ENCODE results near the gene CKS1B.

Gene CKS1B

DNA sequence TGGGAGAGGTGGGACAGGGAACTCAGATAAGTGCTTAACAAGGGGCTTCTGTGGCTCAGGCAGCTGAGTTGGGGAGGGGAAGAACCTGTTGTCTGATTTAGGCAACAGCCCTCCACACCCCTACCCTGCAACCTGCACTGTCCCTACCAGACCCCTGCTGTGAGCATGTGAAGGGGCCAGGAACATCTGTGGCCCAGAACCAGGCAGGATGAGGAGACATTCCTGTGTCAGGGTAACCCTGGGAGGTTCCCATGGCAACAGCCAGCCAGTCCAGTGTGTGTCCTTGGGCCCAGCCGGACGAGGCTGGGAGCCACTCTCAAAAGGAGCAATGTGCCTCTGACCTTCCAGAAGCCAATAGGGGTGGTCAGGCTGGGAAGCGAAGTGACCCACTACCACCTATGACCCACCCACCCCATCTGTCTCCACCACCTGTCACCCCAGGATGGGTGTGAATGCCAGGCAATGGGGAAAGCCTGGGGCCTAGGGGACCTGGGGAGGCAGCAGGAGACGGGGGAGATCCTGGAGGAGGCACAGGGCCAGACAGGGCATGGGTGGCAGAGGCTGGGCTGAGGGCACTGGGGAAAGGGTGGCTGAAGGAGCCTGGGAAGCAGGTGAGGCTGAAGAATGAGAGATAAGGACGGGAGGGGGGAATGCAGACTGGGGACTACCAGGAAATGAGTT, 33.0 kb upstream of the CKS1B start:
- DNase-seq (ENCODE audit: low read depth) = peak; percentile 44
- H3K4me3 ChIP-seq (ENCODE audit: low read length) = no peak overlapping the region
- TF ChIP-seq, protein P1, sequence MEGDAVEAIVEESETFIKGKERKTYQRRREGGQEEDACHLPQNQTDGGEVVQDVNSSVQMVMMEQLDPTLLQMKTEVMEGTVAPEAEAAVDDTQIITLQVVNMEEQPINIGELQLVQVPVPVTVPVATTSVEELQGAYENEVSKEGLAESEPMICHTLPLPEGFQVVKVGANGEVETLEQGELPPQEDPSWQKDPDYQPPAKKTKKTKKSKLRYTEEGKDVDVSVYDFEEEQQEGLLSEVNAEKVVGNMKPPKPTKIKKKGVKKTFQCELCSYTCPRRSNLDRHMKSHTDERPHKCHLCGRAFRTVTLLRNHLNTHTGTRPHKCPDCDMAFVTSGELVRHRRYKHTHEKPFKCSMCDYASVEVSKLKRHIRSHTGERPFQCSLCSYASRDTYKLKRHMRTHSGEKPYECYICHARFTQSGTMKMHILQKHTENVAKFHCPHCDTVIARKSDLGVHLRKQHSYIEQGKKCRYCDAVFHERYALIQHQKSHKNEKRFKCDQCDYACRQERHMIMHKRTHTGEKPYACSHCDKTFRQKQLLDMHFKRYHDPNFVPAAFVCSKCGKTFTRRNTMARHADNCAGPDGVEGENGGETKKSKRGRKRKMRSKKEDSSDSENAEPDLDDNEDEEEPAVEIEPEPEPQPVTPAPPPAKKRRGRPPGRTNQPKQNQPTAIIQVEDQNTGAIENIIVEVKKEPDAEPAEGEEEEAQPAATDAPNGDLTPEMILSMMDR (conservative IDR thresholded peaks at IDR 0.05; ENCODE audit: low read length) = no peak

DNA sequence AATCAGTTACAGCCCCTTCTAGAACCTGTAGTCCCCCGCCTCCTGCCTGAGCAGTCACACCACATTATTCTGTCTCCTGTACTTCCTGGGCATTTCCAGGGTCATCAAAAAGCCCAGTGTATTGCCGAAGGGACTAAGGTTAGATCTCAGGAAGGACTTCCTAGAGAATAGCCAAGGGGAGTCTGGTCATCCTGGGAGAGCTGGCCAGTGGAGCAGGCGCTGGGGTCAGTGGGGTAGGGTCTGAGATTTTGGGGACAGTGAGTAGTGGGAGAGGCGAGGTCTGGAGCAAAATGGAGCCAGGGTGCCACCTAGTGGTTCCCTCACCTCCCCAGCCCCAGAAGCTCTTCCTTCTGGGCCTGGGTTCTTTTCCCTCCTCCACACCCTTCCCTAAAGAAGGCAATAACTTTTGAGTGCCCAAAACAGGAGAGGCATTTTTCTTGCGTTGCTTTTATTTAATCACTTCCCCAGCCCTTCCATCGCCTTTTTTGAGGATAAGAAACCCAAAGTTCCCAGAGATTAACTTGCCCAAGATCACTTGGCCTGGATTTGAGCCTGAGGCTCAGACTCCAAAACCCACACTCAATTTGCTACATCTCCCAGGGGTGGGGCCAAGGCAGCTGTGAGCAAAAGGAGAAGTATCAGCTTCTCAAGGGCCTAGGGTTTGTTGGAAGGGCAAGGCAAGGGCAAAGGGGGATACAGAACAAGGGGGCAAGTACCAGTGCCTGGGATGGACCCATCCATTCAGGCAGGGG, 30.7 kb upstream of the CKS1B start:
- peak; percentile 18 for DNase-seq (ENCODE audit: low read depth)
- no peak overlapping the region for H3K4me3 ChIP-seq (ENCODE audit: low read length)
- TF ChIP-seq, protein P1 (conservative IDR thresholded peaks at IDR 0.05; ENCODE audit: low read length) = peak; percentile 78

DNA sequence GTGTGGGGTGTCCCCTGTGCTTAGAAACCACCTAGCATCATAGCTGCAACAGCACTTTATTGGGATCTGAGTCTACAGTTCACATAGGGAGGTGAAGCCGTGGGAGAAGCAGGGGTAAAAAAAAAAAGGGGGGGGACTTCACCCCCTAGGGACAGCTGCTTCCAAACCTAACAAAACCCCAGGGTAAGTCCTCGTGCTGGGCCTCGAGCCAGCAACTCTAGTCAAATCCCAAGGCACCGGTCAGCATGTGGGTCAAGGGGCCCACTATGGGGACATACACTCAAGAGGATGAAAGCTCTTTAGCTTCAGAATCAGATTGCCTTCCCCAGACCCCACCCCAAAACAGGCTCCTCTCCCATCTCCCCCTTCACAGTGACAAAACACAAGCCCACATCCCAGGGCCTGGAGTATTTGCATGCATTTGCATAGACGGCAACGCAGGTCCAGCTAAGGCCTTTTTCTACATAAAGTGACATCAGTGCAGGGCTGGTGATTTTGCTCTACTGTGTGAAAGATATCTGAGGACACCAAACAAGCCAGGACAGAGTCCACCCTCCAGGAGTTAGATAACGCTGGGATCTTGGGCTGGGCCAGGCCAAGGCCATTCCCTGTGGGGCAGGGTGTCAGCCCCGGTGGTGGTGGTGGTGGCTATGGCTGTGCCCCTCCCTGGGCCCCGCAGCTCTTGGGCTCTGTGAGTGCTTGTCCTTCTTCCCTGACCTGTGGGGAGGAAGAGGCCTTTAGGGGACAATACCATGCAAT, 29.9 kb upstream of the CKS1B start:
- H3K4me3 ChIP-seq (ENCODE audit: low read length) = no peak overlapping the region
- DNase-seq (ENCODE audit: low read depth) = no peak
- TF ChIP-seq, protein P1 (conservative IDR thresholded peaks at IDR 0.05; ENCODE audit: low read length) = no peak

DNA sequence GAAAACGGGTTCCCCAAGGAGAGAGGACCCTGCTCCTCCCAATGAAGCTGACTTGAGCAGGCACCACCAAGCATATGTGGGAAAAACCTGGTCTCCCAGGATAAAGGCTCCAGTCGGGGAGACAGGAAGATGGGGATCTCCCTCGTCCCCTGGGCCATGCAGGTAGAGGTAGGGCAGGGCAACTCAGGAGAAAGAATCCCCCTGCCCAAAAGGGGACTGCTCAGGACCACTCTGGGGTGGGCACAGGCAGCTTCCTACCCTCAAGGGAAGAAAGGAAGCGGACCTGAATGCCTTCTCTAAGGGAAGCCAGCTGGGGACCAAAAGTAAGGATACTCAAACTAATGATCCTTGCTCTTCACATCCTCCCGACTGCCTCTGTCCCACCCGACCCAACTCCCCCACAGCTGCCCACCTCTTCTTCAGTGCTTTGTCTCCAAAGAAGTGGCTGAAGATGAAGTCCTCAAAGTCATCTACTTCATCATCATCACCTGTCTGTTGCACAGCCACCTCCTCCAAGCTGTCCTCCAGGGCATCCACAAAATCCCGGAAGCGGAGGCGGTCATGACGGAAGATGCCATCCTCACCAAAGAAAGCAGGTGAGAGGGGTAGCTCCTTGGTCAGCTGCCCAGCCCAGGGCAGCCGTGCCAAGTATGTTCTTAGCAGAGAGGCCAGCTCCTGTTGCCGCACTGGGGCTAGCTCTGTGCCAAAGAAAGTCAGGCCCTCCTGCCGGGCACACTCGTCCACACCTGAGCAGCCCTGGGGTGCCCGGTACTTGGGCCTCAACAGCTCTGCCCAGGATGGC, 29.1 kb upstream of the CKS1B start:
- no peak overlapping the region for H3K4me3 ChIP-seq (ENCODE audit: low read length)
- TF ChIP-seq, protein P1 (conservative IDR thresholded peaks at IDR 0.05; ENCODE audit: low read length) = no peak

DNA sequence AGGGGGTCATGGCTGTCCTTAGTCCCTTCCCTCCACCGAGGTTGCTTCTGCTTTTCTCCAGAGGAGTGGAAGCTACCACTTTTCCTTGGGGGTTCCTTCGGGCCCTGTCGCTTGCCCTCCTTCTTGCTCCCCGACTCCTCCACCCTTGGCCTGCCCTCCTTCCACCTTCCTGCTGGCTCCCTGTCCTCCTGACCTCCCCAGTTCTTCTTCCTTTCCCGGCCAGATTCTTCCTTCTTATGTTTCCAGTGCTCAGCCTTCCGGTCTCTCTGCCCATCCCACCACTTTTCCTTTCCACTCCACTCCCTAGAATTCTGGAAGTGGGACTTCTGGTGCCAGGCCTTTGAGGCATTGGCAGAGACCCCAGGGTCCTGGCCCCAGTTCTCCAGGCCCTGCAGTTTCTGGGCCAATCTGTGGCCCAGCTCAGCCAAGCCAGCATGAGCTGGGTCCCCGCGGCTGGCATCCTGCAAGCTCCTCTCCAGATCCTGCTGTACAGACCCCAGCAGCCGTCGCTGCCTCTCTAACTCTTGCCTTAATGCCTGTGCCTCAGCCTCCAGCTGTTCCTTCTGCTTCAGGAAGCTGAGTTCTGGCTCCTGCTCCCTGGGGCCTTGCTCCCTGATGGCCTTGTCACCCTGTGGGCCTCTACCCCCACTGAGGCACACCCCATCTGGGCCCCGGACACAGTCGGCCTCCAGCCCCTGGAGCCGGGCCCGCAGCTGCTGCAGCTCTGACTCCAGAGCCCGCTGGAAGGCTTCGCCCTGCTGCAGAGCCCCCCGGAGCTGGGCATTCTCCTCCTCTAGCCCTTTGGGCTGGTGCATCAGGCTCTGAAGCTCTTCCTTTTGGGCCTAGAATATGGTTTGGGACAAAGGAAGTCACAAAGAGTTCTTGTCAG, 28.3 kb upstream of the CKS1B start:
- TF ChIP-seq, protein P1 (conservative IDR thresholded peaks at IDR 0.05; ENCODE audit: low read length) = no peak
- no peak overlapping the region for H3K4me3 ChIP-seq (ENCODE audit: low read length)
- DNase-seq (ENCODE audit: low read depth) = no peak

More for the DNA sequence above, 29.1 kb upstream of the CKS1B start:
- DNase-seq (ENCODE audit: low read depth) = no peak

DNA sequence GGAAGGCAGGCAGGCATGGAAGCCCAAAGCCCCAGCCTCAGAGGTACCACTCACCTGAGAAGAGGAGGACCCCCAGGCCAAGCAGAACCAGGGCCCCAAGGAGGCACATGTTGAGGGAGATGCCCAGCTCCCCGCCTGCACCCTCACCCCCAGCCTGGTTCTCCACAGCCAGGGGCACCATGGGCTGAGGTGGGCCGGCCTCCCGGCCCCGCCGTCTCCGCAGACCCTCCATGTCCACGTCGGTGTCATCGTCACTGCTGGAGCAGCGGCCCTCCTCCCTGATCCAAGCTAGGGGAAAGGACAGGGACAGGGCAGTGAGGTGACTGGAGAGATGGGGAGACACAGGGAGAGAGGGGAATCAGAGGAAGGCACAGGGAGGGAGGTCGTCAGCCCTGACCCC, 26.4 kb upstream of the CKS1B start:
- DNase-seq (ENCODE audit: low read depth) = no peak
- TF ChIP-seq, protein P1 (conservative IDR thresholded peaks at IDR 0.05; ENCODE audit: low read length) = no peak
- H3K4me3 ChIP-seq (ENCODE audit: low read length) = no peak overlapping the region
